HG02571 (cell line): ENCODE results near the gene TEX11.

Source experiments
- ATAC-seq: cut with Tn5 transposase; IDR thresholded peaks from one replicate; pipeline ENCODE4 v1.9.1; 2021; ENCODE audit warnings: mild to moderate bottlenecking, moderate library complexity; ENCODE audit not compliant: unreplicated experiment

TEX11 gene

DNA sequence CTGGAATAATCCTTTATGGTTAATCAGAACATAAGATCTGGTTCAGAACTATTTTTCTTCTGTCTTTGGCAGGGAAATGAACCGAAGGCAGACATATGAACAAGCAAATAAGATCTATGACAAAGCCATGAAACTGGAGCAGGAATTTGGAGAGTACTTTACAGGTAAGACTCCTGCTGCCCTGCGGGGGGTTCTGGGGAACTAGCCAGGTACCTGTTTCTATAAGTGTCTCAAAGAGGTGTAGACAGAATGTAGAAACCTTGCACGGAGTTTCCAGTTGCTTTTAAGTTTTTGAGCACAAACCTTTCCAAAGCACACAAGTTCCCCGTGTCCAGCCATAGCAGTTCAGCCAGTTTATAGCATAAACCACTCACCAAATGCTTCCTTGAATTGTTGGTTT lies 407.7 kb downstream of the TEX11 start:
- no peak for ATAC-seq

DNA sequence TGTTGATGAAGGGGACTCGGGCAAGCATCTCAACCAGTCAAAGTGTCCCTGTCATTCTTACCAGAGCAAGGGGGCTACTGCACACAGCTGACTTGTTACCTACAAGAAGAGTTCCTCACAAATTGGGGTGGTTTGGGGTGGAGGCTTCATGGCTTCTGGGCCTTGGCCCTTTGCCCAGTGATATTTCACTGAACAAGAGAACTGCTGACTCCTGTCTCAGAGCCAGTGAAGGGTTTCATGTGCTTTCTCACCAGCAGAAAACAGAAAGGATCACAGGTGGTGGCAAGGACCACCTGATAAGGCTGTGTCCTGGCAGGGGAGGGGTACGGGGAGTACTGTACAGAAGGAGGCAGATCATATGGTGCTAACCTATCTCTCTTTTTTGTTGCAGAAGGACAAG lies 410.4 kb downstream of the TEX11 start:
- ATAC-seq = no peak

DNA sequence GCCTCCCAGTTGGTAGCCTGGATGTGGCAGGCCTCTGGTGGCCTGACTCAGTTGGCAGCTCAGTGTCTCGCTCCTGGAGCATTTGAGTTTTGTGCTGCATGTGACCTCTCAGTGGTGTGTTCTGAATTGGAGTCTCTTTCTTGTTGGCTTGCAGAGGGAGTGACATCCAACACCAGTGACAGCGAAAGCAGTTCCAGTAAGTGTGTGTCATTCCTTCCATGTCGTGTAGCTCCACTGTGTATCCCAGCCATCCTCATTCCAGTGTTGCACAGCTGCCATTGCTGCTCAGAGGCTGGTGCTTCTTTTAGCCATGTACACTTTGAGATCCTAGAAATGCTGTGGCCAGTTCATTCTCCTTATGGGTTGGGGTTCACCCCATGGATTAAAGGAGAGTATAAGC lies 411.5 kb downstream of the TEX11 start:
- ATAC-seq = no peak

DNA sequence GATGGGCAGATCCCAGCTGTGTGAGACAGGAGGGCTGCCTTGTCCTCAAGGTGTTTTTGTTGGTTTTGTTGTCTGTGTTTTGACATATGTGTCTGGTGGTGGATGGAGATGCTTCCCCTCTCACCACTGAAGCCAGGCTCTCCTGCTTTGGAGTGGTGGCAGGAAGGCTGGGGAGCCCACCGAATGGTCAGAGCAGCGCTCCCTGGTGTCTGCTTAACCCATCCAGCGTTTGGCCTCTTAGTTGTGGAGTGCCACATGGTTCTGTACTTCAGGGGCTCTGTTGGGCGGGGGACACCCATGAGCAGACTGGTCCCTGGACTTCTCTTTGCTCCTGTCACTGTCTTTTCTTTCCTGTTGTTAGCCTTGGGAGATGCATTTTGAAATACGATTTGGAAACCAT lies 412.0 kb downstream of the TEX11 start:
- ATAC-seq = no peak

DNA sequence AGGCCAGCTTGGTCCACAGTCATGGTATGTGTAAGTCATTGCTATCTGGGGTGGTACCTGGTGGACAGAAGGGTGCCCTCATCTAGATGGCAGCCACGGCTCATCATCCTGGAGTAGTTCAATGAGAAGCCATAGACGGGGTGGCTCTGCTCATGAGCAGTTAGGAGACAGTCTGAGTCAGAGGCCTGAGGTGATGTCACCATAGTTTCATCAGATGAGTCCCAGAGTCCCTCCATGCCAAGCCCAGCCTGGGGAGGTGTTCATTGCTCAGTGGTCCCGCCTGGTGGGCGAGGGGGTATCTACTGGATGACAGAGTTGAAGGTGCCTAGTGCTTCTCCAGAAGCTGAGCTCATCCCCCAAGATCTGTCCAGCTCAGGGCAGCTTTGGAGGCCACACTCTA lies 414.1 kb downstream of the TEX11 start:
- no peak for ATAC-seq

GRCh38 chrX:70488856-70489255 lies 419.7 kb downstream of the TEX11 start:
- no peak for ATAC-seq

DNA sequence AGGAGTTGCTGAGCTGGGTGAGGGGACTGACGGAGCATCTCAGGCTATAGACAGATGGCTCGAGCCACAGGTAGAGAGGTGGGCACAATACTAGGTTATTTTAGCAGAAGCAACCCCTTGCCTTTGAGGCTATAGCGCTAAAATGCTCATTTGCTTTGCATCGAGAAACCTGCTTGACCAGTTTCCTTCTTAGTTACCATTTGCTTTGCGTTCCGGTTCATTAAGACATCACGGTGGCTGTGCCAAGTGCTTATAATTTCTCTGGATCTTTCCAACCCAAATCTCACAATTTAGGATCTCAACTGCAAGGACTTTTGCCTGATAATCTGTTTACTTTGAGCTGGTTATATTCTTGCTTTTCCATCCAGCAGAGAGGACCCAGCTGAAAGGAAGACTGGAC lies 423.0 kb downstream of the TEX11 start:
- ATAC-seq = no peak

DNA sequence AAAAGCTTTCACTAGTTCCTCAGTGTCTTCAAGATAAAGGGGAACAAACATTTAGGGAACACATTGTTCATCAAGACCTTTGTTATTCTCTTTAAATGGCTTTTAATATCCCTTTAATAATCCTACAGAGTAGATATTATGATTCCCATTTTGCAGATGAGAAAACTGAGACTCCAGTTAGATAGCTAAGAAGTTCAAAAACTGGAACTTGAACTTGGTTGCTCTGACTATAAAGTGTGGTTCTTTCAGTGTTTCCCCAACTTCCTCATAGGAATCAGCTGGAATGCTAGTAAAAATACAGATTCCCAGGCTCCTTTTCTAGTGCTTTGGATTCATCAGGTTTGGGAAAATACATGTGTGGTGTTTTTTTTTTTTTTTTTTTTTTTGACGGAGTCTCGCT lies 426.2 kb downstream of the TEX11 start:
- no peak for ATAC-seq

DNA sequence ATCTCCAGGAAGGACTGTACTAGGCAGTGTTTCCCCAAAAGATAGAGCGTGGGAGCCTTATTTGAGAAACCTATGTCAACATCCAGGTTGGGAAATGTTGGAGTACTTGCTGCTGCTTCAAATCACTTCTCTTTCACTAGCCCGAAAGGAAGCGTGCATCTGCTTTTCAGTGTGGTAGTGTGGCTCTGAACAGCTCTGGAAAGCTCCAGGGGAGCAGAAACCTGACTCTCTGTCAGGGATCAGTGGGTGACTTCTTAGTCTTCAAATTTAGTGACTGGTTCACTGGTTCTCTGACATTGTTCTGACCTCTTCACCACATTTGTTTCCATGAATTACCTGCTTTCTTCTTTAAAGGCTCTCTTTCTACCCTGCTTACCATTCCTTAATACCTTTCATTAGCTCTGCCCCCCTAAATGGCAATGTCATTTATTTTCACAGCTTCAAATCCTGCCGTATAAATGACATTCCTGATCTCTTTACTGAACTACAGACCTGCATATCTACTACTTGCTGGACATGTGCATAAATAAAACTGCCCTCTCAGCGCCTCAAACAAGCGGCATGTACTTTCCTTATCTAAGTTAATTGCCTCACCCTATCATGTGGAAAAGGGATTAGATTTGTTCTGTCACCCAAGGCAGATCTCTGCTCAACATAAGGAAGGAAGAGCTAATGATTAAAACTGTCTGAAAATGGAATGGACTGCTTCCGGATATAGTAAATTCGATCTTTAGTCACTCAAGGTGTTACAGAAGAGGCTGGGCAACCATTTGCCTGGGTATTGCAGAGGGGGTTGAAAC lies 426.8 kb downstream of the TEX11 start:
- no peak for ATAC-seq

DNA sequence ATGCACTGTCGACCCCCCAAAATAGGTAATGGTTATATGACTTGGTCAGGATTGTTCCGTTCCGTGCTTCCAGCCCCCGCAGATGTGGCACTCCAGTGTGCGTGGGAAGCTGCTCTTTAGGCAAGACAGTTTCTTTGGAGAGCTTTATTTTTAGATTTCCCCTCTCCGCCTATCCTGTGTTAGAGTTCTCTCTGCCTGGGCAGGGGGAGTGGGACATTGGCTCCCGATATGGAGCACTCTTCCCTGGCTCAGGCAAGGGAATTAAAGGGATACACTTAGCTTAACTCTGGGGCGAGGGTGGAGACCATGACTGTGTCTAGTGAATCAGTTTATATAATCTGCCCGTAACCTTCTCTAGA lies 427.9 kb downstream of the TEX11 start:
- ATAC-seq = no peak

DNA sequence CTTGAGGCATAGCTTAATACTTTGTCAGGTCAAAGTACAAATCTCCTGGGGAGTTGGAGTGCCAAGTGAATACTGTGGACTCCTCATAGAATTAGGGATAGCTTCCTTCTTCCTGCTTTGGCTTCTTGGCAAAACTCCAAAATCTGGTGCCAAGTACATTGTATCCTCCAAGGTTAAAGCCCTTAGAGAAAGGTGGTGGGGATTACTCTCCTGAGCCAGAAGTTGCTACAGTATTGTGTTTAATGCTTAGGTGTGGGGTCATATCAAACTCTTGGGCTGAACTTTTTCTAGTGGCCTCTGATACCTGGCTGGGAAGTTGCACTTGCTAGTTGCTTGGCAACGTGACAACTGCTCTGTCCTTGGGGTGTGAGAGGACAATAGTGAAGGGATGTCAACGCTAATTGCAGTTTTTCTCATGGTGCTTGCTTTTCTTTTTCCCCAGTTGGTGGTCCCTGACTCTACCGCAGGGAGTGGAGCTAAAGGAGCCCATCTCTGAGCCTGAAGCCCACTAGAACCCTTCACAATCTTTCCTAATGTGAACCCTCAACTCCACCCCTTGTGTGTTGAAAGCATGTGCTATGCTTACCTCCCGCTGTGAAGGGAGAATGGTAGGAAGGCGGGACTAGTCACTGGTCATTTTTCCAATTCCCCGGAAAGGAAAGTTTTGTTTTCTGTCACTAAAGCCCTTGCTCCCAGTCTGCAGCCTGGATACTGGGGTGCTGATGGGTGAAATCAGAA lies 428.4 kb downstream of the TEX11 start:
- ATAC-seq = no peak

GRCh38 chrX:70479247-70479921 lies 429.1 kb downstream of the TEX11 start:
- ATAC-seq = no peak
